Measurements from ENCODE around the gene CSTB. TPM values are rescaled to one million over a fixed set of nuclear protein-coding genes. Genes with fewer than 3 reads are reported as not detected.
A peak's percentile ranks its signal among the peaks of the same experiment; 100 is the strongest.

CSTB gene
- total RNA-seq, 4 donors from 2014 or later, result 375 to 700 (median 481) TPM

DNA sequence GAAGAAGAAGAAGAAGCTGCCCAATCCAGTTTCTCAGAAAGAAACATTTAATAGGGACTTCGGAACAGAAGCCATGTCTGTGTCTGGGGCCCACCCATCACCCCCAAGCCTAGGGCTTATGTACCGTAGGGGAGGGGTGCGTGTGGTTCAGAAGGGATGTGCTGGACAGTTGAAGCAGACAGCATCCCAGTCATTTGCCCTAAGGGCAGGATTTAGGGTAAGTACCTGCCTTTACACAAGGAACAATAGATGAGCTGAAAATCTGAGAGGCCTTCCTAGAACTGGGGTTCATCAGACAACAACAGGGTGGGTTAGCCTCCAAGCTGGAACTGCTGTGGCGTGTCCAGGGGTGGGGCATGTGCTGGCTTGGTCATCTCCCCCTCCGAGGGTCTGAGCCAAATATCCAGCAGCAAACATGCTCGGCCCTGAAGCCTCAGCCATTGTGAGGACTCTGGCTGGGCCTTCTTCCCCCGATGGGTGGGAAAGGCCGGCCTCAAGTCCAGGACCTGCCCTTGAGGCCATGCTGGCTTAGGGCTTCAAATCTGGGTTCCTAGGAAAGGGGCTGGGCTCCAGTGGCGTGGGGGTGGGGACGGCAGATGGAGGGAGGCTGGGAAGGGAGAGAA lies 12.1 kb downstream of the CSTB start:
- WGBS, 2 donors, result 47 to 60% methylated on average over 4 to 9 of the region's 10 CpGs
- peaks cover 37 to 74% (median 52%) of the 10 kb centered on the region in 3 donors for H3K4me1 ChIP-seq
- H3K36me3 ChIP-seq, result peaks cover 0 to 35% (median 4%) of the 10 kb centered on the region in 3 donors
- intact Hi-C loops (cut with DNase I), result no loop called here
- H3K27me3 ChIP-seq, result no peaks in the 10 kb centered on the region
- TF ChIP-seq, protein P1, sequence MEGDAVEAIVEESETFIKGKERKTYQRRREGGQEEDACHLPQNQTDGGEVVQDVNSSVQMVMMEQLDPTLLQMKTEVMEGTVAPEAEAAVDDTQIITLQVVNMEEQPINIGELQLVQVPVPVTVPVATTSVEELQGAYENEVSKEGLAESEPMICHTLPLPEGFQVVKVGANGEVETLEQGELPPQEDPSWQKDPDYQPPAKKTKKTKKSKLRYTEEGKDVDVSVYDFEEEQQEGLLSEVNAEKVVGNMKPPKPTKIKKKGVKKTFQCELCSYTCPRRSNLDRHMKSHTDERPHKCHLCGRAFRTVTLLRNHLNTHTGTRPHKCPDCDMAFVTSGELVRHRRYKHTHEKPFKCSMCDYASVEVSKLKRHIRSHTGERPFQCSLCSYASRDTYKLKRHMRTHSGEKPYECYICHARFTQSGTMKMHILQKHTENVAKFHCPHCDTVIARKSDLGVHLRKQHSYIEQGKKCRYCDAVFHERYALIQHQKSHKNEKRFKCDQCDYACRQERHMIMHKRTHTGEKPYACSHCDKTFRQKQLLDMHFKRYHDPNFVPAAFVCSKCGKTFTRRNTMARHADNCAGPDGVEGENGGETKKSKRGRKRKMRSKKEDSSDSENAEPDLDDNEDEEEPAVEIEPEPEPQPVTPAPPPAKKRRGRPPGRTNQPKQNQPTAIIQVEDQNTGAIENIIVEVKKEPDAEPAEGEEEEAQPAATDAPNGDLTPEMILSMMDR (IDR thresholded peaks at IDR 0.05), result no peak
- TF ChIP-seq POLR2A (IDR thresholded peaks at IDR 0.05), result no peak
- DNase-seq, result no peak
- peak overlapping the region; percentile 29 to 77 (median 68) for H3K27ac ChIP-seq
- no peak overlapping the region for H3K4me3 ChIP-seq
- no peaks in the 10 kb centered on the region for H3K9me3 ChIP-seq

- WGBS, 2 donors, result no CpG with 5 or more reads among the region's 15 CpGs
- H3K9me3 ChIP-seq, result no peaks in the 10 kb centered on the region
- H3K27ac ChIP-seq, result peak overlapping the region; percentile 58 to 77 (median 66)
- no peaks in the 10 kb centered on the region for H3K27me3 ChIP-seq
- DNase-seq, result no peak
- H3K4me1 ChIP-seq, result peaks cover 25 to 74% (median 44%) of the 10 kb centered on the region in 3 donors
- intact Hi-C loops (cut with DNase I), result no loop called here
- H3K36me3 ChIP-seq, result peaks cover 0 to 39% (median 4%) of the 10 kb centered on the region in 3 donors
- TF ChIP-seq, protein P1 (IDR thresholded peaks at IDR 0.05), result no peak
- TF ChIP-seq POLR2A (IDR thresholded peaks at IDR 0.05), result no peak
- no peak overlapping the region for H3K4me3 ChIP-seq
Measured at GRCh38 chr21:43762303-43763128, 13.6 kb downstream of the CSTB start.

- peaks cover 0 to 45% (median 8%) of the 10 kb centered on the region in 3 donors for H3K36me3 ChIP-seq
- DNase-seq, result no peak
Measured at GRCh38 chr21:43761886-43762285, 14.2 kb downstream of the CSTB start.

GRCh38 chr21:43760391-43760958 lies 15.6 kb downstream of the CSTB start:
- H3K4me1 ChIP-seq, result peaks cover 24 to 72% (median 45%) of the 10 kb centered on the region in 3 donors
- no peak overlapping the region for H3K4me3 ChIP-seq
- no peak overlapping the region for H3K27ac ChIP-seq
- intact Hi-C loops (cut with DNase I), result no loop called here
- TF ChIP-seq POLR2A (IDR thresholded peaks at IDR 0.05), result no peak
- TF ChIP-seq, protein P1 (IDR thresholded peaks at IDR 0.05), result no peak
- 81 to 87% methylated on average over 11 to 15 of the region's 22 CpGs for WGBS, 2 donors
- no peak for DNase-seq
- no peaks in the 10 kb centered on the region for H3K9me3 ChIP-seq
- H3K27me3 ChIP-seq, result no peaks in the 10 kb centered on the region
- peaks cover 11 to 59% (median 20%) of the 10 kb centered on the region in 3 donors for H3K36me3 ChIP-seq

More at GRCh38 chr21:43761886-43762285, 14.2 kb downstream of the CSTB start:
- intact Hi-C loops (cut with DNase I), result no loop called here
- no peaks in the 10 kb centered on the region for H3K27me3 ChIP-seq
- peaks cover 24 to 74% (median 44%) of the 10 kb centered on the region in 3 donors for H3K4me1 ChIP-seq
- 94% methylated on average over 9 of the region's 18 CpGs; no CpG with 5 or more reads in 1 of the 2 donors for WGBS, 2 donors
- no peak overlapping the region for H3K4me3 ChIP-seq
- no peak for TF ChIP-seq POLR2A (IDR thresholded peaks at IDR 0.05)
- TF ChIP-seq, protein P1 (IDR thresholded peaks at IDR 0.05), result no peak
- no peaks in the 10 kb centered on the region for H3K9me3 ChIP-seq
- peak overlapping the region in 2 of 4 donors; percentile 71 to 77 for H3K27ac ChIP-seq

All from esophagus squamous epithelium (tissue), 5 donors.